Right ventricle myocardium inferior (tissue), 1 donor: ENCODE measurements around the gene CACNB4. TPM values are rescaled to one million over a fixed set of nuclear protein-coding genes. Genes with fewer than 3 reads are reported as not detected.
A peak's percentile ranks its signal among the peaks of the same experiment; 100 is the strongest.

ENCODE experiments used
- ATAC-seq: fragments of 200-7000 bp; cut with Tn5 transposase; one replicate; pipeline ENCODE4 v1.9.1; 2020; ENCODE audit warnings: mild to moderate bottlenecking, moderate library complexity
- DNase-seq: peaks from one replicate; pipeline ENCODE4 v3.0.0; 2021; ENCODE audit errors: missing footprints
- intact Hi-C: fragments of 100-400 bp; cut with DNase I; formaldehyde crosslinking; loops from one replicate; pipeline ENCODE4 v1.11.0; 2022
- total RNA-seq: library from RNA; stranded (reverse); fragmentation: NEBNext Ultra II Directional; extraction: Animal tissue kit (Norgen Biotek cat#: 25700); gene quantifications from one replicate; pipeline ENCODE4 v1.2.1, GENCODE V29; 2021
- donor health status: DM: no; HTN: yes; CAD: no; lungs with severe emphysema.

Gene CACNB4
- total RNA-seq, 1 donor from 2014 or later: 0.35 TPM

DNA sequence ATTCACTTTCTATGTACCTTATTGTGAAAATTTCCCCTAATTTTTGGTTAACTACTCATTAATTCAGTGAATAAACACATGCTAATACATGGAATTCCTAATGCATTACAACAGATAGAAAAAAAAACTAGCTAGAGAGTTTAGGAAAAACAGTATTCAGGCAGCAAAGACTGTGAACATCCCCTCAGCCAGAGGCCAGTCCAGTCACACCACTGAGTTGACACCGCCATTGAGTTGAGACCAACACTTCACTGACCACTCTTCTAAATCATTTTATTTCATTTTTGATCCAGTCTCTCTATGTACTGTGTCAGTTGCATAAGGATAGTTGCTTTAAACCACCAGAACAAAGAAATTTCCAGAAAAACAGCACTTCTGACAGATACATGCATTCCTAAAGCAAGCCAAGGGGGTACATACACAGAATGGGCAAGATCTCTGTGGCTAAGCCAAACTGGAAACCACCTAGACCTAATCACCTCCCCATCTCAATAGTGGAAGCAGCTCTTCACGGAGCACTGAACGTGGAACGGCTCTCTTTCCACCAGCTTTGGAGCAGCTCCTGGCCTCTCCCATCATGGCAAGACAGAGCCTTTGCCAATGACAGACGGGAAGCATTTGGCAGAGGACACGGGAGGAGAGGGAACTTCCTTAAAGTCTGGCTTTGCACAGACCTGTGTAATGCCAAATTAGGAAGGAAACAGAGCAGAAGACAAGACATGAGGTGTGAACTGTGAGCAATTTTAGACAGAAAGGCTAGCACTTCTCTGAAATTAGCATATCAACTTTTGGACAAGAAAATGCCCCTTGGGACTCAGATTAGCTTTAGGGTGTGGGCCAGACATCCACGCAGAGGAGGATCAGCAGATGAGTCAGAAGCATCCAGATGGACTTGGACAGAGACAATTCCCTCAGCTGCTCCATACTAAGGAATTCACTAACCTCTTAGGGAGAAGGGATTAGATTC lies 36.4 kb downstream of the CACNB4 start:
- intact Hi-C loops: no loop called here
- DNase-seq (no peak), ATAC-seq (peak; percentile 92)

DNA sequence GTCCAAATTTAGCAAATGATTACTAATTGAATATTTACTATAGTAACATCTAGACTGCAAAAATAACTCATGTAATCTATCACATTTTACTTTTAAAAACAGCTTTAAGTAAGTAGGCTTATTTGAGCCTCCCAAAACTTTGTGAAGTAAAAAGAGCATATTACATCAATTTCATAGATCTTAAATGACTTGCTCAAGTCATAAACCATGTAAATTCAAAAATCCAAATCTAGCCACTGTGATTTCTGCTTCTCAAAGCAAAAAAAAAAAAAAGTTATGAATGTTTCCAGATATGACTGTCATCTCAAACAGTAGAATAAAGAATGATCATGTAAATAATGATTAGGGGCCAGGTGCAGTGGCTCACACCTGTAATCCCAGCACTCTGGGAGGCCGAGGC lies 37.5 kb downstream of the CACNB4 start:
- intact Hi-C loops: no loop called here
- ATAC-seq: no peak
- DNase-seq: no peak

DNA sequence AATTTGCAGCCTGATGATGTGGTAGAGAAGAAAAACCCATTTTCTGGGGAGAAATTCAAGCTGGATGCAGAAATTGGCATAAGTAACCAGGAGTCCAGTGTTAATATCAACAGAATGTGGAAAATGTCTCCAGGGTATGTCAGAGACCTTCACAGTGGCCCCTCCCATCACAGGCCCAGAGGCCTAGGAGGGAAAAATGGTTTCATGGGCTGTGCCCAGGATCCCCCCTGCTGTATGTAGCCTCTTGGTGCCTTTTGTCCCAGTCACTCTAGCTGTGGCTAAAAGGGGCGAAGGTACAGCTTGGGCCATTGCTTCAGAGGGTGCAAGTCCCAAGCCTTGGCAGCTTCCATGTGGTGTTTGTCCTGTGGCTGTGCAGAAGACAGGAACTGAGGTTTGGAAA lies 40.2 kb downstream of the CACNB4 start:
- DNase-seq (no peak), ATAC-seq (no peak)
- intact Hi-C loops: no loop called here

DNA sequence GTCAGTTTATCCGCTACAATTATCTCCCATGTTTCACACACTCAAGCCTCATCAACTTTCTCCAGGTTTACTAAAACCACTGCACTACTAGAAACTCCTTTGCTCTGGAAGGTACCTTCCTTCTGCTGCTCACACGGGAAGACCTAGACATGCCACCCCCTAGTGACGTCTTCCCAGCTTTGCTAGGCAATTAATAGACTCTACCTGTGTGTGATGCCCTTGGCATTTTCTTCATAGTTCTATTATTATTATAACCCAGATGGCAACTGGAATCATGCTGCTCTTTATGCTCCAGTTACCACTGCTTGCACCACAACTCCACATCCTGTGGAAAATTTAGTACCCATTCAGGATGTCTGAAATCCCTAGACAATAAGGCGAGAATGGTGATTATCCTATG lies 42.4 kb downstream of the CACNB4 start:
- intact Hi-C loops: no loop called here
- DNase-seq (no peak), ATAC-seq (no peak)

DNA sequence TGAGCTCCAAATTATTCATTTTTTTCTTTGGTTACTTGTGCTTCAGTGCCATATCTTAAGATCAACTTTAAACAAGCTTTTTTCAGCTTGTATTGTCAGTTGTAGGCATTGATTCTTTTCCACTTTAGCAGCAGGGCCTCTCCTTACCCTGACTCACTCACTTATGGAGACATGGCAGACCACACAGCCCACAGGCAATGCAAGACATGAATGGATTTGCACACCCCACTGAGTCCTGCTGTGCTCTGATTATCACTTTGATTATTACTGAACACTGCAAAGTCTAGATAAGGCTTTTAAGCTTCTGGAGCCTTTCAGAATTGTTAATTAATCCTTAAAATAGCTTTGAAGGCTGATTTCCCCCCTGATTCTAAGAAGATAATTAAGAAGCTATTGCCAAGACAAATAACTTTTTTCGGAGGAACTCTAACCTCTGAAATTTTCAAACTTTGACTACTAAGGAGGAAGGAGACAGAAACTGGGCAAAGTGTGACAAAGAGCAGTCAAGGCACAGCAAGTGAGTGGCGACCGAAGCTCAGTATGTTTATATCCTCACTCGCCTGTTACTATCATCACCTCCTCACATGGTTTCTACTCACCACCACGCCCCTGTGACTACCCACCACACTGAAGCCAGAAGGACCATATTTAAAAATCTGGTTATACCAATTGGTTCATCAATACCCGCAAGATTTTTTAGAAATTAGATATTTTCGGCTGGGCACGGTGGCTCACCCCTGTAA lies 43.3 kb downstream of the CACNB4 start:
- ATAC-seq (no peak), DNase-seq (no peak)
- intact Hi-C loops: no loop called here

DNA sequence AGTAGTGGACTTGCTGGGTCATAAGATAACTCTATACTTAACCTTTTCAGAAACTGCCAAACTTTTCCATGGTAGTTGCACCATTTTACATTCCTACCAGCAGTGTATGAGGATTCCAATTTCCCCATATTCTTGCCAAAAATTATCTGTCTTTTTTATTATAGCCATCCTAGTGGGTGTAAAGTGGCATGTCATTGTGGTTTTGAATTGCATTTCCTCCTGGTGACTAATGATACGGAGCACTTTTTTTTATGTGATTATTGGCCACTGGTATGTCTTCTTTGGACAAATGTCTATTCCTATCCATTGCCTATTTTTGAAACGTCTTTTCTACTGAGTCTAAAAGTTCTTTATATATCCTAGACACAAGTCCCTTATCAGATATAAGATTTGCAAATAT lies 44.3 kb downstream of the CACNB4 start:
- intact Hi-C loops: no loop called here
- ATAC-seq (no peak), DNase-seq (no peak)

DNA sequence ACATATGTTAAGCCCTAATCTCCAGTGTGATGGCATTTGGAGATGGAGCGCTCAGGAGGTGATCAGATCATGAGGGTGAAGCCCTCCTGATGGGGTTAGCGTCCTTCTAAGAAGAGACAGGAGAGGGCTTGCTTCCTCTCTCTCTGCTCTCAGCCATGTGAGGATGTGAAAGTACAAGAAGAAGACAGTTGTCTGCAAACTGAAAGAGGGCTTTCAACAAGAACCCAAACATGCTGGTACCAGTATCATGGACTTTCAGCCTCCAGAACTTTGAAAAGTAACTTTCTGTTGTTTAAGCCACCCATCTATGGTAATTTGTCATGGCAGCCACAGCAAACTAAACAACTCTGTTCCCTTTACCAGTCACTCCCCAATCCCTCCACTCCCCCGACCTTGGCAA lies 47.4 kb downstream of the CACNB4 start:
- intact Hi-C loops: no loop called here
- no peak for ATAC-seq

DNA sequence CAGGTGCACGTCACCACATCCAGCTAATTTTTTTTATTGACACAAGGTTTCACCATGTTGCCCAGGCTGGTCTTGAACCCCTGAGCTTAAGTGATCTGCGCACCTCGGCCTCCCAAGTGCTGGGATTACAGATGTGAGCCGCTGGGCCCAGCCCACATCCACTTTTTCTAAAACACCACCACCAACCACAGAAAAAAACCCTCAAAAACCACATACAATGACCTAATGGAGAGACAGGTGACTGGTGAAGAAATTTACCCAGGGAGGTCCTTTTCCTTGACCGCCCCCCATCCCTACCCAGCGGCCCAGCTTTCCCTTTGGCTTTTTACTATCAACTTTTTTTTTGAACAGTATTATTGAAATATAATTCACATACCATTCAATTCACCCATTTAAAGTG lies 47.9 kb downstream of the CACNB4 start:
- ATAC-seq: no peak
- intact Hi-C loops: no loop called here
- no peak for DNase-seq

More for the DNA sequence above, 47.4 kb downstream of the CACNB4 start:
- DNase-seq: no peak

DNA sequence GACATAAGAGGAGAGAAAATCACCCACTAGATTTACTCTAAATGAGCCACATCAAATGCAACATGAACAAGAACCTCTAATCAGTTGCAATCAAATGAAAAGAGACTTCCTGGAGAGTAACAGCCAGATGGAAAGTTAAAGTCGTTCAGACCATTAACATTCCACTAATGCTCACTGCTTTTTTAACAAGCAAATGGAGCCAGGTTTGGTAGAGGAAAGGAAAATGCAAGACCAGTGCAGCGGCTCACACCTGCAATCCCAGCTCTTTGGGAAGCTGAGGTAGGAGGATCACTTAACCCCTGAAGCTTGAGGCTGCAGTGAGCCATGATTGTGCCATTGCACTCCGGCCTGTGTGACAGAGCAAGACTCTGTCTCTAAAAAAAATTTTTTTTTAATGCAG lies 48.5 kb downstream of the CACNB4 start:
- DNase-seq (no peak), ATAC-seq (no peak)
- intact Hi-C loops: no loop called here

DNA sequence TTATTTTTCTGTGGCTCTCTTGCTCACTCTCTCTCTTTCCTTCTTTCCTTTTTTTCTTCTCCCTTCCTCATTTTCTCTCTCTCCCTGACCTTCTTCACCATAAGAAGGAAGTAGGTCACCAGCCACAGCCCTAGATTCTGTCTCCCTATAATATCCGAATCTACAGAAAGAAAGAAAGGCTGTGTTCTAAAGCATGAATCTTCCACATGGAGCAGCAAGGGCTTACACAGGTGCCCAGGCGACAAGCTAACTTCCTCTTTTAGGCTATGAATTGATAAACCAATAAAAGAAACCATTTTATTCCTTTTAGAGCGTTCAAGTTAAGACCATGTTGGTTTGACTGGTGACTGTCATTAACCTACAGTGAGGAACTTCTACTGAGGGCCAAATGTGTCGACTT lies 49.3 kb downstream of the CACNB4 start:
- no peak for DNase-seq
- no peak for ATAC-seq
- intact Hi-C loops: no loop called here

DNA sequence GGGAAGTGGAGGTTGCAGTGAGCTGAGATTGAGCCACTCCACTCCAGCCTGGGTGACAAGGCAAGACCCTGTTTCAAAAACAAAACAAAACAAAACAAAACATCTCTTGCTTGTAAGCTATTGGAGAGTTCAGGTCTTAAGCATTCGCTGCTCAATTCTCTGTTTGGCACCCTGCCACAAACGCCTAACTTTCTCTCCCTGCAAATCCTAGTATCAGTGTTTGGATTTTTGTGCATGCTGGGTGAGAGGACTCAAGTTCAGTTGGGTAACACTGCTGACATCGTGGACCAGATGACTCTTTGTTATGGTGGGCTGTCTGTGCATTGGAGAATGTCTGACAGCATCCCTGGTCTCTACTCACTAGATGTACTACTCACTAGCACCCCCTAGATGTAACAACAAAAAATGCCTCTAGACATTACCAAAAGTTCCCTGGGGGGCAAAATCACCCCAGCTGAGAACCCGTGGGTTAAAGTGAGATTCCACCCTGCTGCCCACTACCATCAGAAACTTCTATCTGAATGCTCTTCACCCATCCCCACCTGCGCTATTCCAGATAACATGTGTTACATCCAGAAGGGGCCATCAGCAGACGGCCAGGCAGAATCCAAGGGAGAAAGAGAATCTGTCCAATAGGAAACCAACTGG lies 50.9 kb downstream of the CACNB4 start:
- DNase-seq (no peak), ATAC-seq (no peak)
- intact Hi-C loops: no loop called here

DNA sequence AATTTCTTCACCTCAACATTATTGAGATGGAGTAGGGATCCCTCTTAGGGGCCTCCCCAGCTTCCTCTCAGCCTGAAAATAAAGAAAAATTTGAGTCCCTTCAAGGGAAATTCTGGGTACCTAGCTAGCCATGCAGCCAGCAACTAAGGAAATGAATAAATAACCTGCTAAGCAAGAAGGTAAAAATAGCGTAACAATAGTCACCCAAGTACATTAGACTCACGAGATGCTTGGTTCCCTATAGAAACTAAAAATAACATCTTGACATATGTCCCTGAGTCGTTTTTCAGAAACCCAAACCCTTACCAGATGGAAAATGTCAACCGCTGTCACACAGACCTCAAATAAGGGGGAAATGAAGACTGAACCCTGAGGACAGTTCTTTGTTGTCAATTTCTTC lies 51.9 kb downstream of the CACNB4 start:
- intact Hi-C loops: no loop called here
- ATAC-seq (no peak), DNase-seq (no peak)

DNA sequence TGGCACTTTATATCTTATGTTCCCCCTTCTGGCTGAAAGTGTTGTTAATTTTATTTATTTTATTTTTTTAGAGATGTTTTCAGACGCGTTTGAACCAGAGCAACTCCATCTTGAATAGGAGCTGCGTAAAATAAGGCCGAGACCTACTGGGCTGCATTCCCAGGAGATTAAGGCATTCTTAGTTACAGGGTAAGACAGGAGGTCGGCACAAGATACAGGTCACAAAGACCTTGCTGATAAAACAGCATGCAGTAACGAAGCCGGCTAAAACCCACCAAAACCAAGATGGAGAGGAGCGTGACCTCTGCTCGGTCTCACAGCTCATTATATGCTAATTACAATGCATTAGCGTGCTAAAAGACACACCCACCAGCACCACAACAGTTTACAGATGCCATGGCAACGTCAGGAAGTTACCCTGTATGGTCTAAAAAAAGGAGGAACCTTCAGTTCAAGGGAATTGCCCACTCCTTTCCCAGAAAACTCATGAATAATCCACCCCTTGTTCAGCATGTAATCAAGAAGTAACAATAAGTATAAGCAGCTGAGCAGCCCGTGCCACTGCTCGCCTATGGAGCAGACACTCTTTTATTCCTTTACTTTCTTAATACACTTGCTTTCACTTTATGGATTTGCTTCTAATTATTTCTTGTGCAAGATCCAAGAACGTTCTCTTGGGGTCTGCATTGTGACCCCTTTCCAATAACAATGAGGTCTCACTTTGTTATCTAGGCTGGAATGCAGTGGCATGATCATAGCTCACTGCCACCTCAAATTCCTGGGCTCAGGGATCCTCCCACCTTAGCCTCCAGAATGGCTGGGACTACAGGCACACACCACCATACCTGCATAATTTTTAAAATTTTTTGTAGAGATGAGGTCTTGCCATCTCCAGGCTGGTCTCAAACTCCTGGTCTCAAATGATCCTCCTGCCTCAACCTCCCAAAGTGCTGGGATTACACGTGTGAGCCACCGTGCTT lies 55.9 kb downstream of the CACNB4 start:
- intact Hi-C loops: no loop called here
- DNase-seq: no peak
- no peak for ATAC-seq

DNA sequence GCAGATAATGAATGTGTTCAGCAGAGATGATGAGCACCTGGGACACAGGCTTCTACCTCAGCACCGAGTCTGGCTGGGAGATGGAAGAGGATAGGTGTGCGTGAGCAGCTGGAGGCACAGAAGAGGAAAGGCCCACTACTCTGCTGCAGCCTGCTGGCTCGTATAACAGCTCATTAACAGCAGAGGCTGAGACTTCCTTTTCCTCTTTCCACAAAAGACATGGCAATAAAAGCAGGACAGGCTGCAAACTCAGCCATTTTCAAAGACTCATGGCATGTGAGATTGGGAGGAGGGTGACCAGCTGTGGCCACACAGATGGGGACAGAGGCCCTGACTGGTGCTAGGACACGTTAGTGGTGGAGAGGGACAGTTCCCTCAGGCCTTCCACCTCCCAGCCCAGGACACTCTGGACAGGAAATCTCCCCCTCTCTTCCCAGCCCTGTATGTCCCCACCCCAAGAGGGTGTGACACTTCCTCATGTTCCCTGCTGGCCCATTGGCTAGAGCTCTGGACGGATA lies 60.3 kb downstream of the CACNB4 start:
- DNase-seq (no peak), ATAC-seq (peak; percentile 79)
- intact Hi-C loops: loop anchor here (5.0 to 10.0 kb wide), 5 partner anchors 56 to 1476 kb away; partner anchors contain the start of genes CACNB4 and FMNL2

DNA sequence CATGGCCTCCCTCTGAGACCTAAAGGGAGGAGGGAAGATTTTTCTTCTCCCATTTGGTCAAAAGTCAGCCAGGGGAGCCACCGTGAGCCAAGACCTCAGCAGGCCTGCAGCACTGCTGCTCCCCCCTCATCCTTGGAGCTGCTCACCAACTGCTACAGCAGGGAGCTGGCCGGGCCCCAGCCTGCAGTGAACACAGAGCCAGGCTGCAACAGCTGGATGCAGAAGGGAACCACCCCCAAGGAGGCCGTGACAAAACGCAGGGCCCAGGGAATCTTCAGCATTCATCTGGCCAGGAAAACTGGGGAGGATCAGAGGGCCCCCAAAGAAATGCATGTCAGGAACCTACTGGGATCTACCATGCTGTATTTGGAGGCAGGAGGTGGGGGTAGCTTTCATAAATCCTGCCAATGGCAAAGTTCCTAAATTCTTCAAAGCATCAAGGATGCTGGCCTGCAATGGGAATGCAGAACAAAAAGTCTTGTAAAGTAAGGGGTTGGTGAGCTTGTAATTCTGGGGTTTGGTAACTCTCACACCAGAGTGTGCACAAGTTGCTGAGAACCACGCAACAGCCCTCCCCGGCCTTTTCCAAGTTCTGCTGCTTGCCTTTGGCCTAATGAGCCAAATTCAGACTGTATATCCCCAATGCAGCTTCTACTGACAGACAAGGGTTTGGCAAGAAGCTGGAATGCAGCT lies 61.0 kb downstream of the CACNB4 start:
- peak; percentile 82 for DNase-seq
- ATAC-seq: peak; percentile 83
- intact Hi-C loops: loop anchor here (1.0 to 10.0 kb wide), 6 partner anchors 57 to 1477 kb away; partner anchors contain the start of genes CACNB4, FMNL2 and STAM2

DNA sequence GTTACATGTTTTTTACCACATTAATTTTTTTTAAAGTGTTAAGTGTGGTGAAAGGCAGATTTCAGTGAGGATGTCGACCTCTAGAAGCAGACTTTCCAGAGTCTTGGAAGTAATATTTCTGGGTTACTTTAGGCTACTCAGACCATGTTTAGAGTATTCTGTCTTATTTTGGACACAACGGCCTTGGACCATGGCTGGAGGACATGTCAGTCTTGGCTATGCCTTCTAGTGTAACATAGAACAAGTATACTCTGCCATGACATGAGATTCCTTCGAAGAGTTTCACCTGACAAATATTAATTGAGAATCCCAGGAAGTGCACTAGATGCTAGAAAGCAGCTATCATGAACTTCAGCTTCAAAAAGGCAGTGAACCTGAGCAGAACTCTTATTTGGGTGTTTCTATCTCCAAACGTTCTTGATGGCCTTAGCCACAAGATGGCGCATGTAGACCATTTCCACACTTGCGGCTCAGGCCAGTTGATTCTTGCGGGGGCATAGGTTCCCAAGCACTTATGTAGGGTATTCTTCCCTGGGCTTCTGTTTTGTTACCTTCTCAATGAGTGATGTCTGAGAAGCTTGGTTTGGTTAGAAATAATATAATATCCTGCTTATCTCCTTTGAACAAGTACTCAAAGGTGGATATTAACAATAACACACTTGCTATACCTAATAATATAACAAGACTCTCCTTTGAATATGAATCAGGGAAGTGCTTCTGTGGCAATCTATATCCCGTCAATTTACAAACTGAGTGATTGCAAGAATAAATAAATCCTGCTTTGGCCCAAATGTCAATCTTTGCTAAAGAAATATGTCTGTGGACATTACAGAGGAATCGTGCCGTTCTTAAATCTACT lies 62.0 kb downstream of the CACNB4 start:
- DNase-seq: no peak
- peak; percentile 76 for ATAC-seq
- intact Hi-C loops: loop anchor here (1.0 to 10.0 kb wide), 6 partner anchors 58 to 1478 kb away; partner anchors contain the start of genes CACNB4, FMNL2 and STAM2
